OCI-LY1 (cell line): ENCODE measurements around the gene HGD.

Experiments
- EZH2 ChIP-seq: fragments of 200-600 bp; sonication (generic), shearing (Covaris generic); IDR thresholded peaks from 2 replicates; pipeline ENCODE4 v1.8.0; 2017; ENCODE audit warnings: borderline replicate concordance, mixed run types, mild to moderate bottlenecking, antibody characterized with exemption, low read length, moderate library complexity, mixed read lengths
- TF ChIP-seq, protein P1 (sequence below): fragments of 200-600 bp; sonication (generic), shearing (Covaris generic); IDR thresholded peaks from 2 replicates; pipeline ENCODE4 v1.5.1; 2017; ENCODE audit warnings: mild to moderate bottlenecking, antibody characterized with exemption, low read length, moderate library complexity, mixed read lengths

DNA sequence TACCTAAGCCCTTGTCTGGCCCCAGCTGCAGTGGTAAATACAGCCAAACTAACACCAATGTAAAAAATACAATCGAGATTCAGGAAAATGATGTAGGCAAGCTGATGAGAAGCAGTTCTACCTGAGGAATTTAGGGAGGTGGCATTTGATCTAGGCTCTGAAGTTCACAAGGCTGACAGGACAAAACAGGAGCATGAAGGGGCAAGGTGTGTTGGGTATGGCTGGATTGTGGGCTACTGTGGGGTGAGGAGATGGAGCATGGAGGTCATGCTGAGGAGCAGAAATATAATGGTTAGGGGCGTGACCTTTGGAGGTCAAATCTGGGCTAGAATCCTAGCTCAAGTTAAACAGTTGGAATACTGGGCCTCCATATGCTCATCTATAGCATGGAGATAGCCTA lies 79.4 kb downstream of the HGD start:
- TF ChIP-seq EZH2, result no peak
- TF ChIP-seq, protein P1, sequence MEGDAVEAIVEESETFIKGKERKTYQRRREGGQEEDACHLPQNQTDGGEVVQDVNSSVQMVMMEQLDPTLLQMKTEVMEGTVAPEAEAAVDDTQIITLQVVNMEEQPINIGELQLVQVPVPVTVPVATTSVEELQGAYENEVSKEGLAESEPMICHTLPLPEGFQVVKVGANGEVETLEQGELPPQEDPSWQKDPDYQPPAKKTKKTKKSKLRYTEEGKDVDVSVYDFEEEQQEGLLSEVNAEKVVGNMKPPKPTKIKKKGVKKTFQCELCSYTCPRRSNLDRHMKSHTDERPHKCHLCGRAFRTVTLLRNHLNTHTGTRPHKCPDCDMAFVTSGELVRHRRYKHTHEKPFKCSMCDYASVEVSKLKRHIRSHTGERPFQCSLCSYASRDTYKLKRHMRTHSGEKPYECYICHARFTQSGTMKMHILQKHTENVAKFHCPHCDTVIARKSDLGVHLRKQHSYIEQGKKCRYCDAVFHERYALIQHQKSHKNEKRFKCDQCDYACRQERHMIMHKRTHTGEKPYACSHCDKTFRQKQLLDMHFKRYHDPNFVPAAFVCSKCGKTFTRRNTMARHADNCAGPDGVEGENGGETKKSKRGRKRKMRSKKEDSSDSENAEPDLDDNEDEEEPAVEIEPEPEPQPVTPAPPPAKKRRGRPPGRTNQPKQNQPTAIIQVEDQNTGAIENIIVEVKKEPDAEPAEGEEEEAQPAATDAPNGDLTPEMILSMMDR, result no peak
